HepG2 (cell line): ENCODE data around the gene KIZ. TPM values are rescaled to one million over a fixed set of nuclear protein-coding genes. Genes with fewer than 3 reads are reported as not detected.

ENCODE experiments used
- ARID3A ChIP-seq: IDR thresholded peaks from 2 replicates; pipeline ENCODE4 v1.6.1; 2012; ENCODE audit warnings: low read depth, low read length, improper control_type of control experiment
- BRD4 ChIP-seq: sonication (generic); formaldehyde crosslinking; IDR thresholded peaks from 2 replicates; pipeline ENCODE4 v1.4.0; 2020; ENCODE audit warnings: missing genetic modification reagents
- EED ChIP-seq: sonication (generic); formaldehyde crosslinking; IDR thresholded peaks from 2 replicates; pipeline ENCODE4 v1.5.0; 2020; ENCODE audit warnings: mild to moderate bottlenecking, missing genetic modification reagents
- FOXC1 ChIP-seq: sonication (generic); formaldehyde crosslinking; IDR thresholded peaks from 2 replicates; pipeline ENCODE4 v1.8.0; 2022; ENCODE audit warnings: mild to moderate bottlenecking, missing genetic modification reagents, borderline replicate concordance
- GMEB2 ChIP-seq: IDR thresholded peaks from 2 replicates; pipeline ENCODE4 v1.6.1; 2016; ENCODE audit warnings: missing biosample characterization, missing genetic modification reagents, low read depth
- HOXA3 ChIP-seq: sonication (generic); formaldehyde crosslinking; IDR thresholded peaks from 2 replicates; pipeline ENCODE4 v1.5.0; 2020; ENCODE audit warnings: missing genetic modification reagents
- IRF2 ChIP-seq: IDR thresholded peaks from 2 replicates; pipeline ENCODE4 v1.6.1; 2018; ENCODE audit warnings: missing genetic modification reagents, missing compliant biosample characterization
- JUND ChIP-seq: sonication (generic); formaldehyde crosslinking; IDR thresholded peaks from 2 replicates; pipeline ENCODE4 v1.8.0; 2022; ENCODE audit warnings: mild to moderate bottlenecking, missing genetic modification reagents
- NFRKB ChIP-seq: fragments of 450-650 bp; IDR thresholded peaks from 2 replicates; pipeline ENCODE4 v1.6.1; 2017
- SIX4 ChIP-seq: sonication (generic); formaldehyde crosslinking; IDR thresholded peaks from 2 replicates; pipeline ENCODE4 v1.4.0; 2020; ENCODE audit warnings: missing genetic modification reagents
- SNAPC2 ChIP-seq: sonication (generic); formaldehyde crosslinking; IDR thresholded peaks from 2 replicates; pipeline ENCODE4 v1.8.1; 2022; ENCODE audit warnings: mild to moderate bottlenecking, missing genetic modification reagents
- SUZ12 ChIP-seq: fragments of 150-350 bp; IDR thresholded peaks from 2 replicates; pipeline ENCODE4 v1.6.1; 2014; ENCODE audit warnings: low read depth, low read length
- TFE3 ChIP-seq: IDR thresholded peaks from 2 replicates; pipeline ENCODE4 v1.6.1; 2016
- TOE1 ChIP-seq: sonication (generic); formaldehyde crosslinking; IDR thresholded peaks from 2 replicates; pipeline ENCODE4 v1.4.0; 2020; ENCODE audit warnings: mild to moderate bottlenecking, missing genetic modification reagents
- USF2 ChIP-seq, 2 experiments: sonication (generic) in 1 of 2; formaldehyde crosslinking in 1 of 2; IDR thresholded peaks; 2 replicates each; pipeline versions ENCODE4 v1.5.1 to v1.6.1; 2011 to 2020; ENCODE audit warnings: borderline replicate concordance in 1 of 2, low read depth in 1 of 2, low read length in 1 of 2, mild to moderate bottlenecking in 1 of 2, missing genetic modification reagents in 1 of 2, moderate library complexity in 1 of 2
- YY1 ChIP-seq: IDR thresholded peaks from 2 replicates; pipeline ENCODE4 v1.6.1; 2011; ENCODE audit warnings: low read length, low read depth, moderate library complexity, mild to moderate bottlenecking; ENCODE audit not compliant: insufficient read depth, insufficient replicate concordance
- ZNF230 ChIP-seq: sonication (generic); formaldehyde crosslinking; IDR thresholded peaks from 2 replicates; pipeline ENCODE4 v1.4.0; 2020; ENCODE audit warnings: mild to moderate bottlenecking, missing genetic modification reagents
- ZNF280B ChIP-seq: sonication (generic); formaldehyde crosslinking; IDR thresholded peaks from 2 replicates; pipeline ENCODE4 v1.5.0; 2020; ENCODE audit warnings: missing genetic modification reagents, mild to moderate bottlenecking, borderline replicate concordance
- ZNF362 ChIP-seq: sonication (generic); formaldehyde crosslinking; IDR thresholded peaks from 2 replicates; pipeline ENCODE4 v1.4.0; 2020; ENCODE audit warnings: missing genetic modification reagents, mild to moderate bottlenecking, borderline replicate concordance
- ZNF678 ChIP-seq: sonication (generic); formaldehyde crosslinking; IDR thresholded peaks from 2 replicates; pipeline ENCODE4 v1.4.0; 2020; ENCODE audit warnings: mild to moderate bottlenecking, missing genetic modification reagents
- ZNF891 ChIP-seq: sonication (generic); formaldehyde crosslinking; IDR thresholded peaks from 2 replicates; pipeline ENCODE4 v1.5.0; 2020; ENCODE audit warnings: mild to moderate bottlenecking, missing genetic modification reagents
- polyA plus RNA-seq, 8 experiments: library from polyadenylated mRNA; depleted of rRNA in 3 of 8; stranded (reverse) in 7 of 8; unstranded in 1 of 8; fragments of >200 nt; fragmentation: Illumina TruSeq in 4 of 8; extraction: Trizol in 4 of 8; gene quantifications; 2 replicates each; pipeline versions ENCODE4 v1.2.1 to v1.2.3, GENCODE V29; 2011 to 2016; ENCODE audit warnings: low read depth in 4 of 8, missing spikeins in 1 of 8, mixed read lengths in 1 of 8; ENCODE audit not compliant: insufficient read depth in 1 of 8
- total RNA-seq, 5 experiments: library from RNA; depleted of rRNA; stranded (reverse); fragments of >200 nt; fragmentation: Illumina TruSeq; extraction: Trizol; gene quantifications; 2 replicates each; pipeline ENCODE4 v1.2.3, GENCODE V29; 2016; ENCODE audit warnings: low read depth in 1 of 5

KIZ gene
- total and polyA plus RNA-seq, 2 of the 13 experiments (the other 11 are each of a cell fraction or from before 2014, with no cell fraction given), result 46.3 to 114 TPM

- TF ChIP-seq EED (no peak), SNAPC2 (CRISPR knock-in tag) (no peak), SUZ12 (no peak), ZNF891 (CRISPR knock-in tag) (no peak), TOE1 (no peak), YY1 (no peak), USF2 (IDR thresholded peaks at IDR 0.05; ENCODE audit: low read depth, low read length) (0 out of 2 replicates have a peak, but pooled peaks have one; percentile 3), USF2 (CRISPR knock-in tag; IDR thresholded peaks at IDR 0.05; ENCODE audit: borderline replicate concordance) (no peak), SIX4 (CRISPR knock-in tag) (no peak), ZNF230 (CRISPR knock-in tag) (peak; percentile 30; the same call in 1 of the 2 replicates), HOXA3 (CRISPR knock-in tag) (peak; percentile 67; the same call in 1 of the 2 replicates), ZNF678 (CRISPR knock-in tag) (no peak), ZNF362 (CRISPR knock-in tag) (no peak), NFRKB (no peak), GMEB2 (no peak), IRF2 (CRISPR knock-in tag) (peak; percentile 53; the same call in 1 of the 2 replicates), FOXC1 (CRISPR knock-in tag) (peak; percentile 76; the same call in 1 of the 2 replicates), JUND (CRISPR knock-in tag) (no peak), ZNF280B (CRISPR knock-in tag) (no peak), BRD4 (CRISPR knock-in tag) (no peak), ARID3A (no peak), TFE3 (CRISPR knock-in tag) (no peak)
These were observed 154.7 kb downstream of the KIZ start (continued) for GRCh38 chr20:21280522-21281016.
